Measurements from ENCODE around the gene LMTK3. TPM values are rescaled to one million over a fixed set of nuclear protein-coding genes. Genes with fewer than 3 reads are reported as not detected.

LMTK3 gene
- total and polyA plus RNA-seq, 9 of the 15 experiments (the other 6 are each of a cell fraction or from before 2014, with no cell fraction given), result 0.35 to 12.3 (median 2.0) TPM; not detected in 2

- TF ChIP-seq, protein P1, sequence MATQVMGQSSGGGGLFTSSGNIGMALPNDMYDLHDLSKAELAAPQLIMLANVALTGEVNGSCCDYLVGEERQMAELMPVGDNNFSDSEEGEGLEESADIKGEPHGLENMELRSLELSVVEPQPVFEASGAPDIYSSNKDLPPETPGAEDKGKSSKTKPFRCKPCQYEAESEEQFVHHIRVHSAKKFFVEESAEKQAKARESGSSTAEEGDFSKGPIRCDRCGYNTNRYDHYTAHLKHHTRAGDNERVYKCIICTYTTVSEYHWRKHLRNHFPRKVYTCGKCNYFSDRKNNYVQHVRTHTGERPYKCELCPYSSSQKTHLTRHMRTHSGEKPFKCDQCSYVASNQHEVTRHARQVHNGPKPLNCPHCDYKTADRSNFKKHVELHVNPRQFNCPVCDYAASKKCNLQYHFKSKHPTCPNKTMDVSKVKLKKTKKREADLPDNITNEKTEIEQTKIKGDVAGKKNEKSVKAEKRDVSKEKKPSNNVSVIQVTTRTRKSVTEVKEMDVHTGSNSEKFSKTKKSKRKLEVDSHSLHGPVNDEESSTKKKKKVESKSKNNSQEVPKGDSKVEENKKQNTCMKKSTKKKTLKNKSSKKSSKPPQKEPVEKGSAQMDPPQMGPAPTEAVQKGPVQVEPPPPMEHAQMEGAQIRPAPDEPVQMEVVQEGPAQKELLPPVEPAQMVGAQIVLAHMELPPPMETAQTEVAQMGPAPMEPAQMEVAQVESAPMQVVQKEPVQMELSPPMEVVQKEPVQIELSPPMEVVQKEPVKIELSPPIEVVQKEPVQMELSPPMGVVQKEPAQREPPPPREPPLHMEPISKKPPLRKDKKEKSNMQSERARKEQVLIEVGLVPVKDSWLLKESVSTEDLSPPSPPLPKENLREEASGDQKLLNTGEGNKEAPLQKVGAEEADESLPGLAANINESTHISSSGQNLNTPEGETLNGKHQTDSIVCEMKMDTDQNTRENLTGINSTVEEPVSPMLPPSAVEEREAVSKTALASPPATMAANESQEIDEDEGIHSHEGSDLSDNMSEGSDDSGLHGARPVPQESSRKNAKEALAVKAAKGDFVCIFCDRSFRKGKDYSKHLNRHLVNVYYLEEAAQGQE (IDR thresholded peaks at IDR 0.05; ENCODE audit: borderline replicate concordance), result no peak
- TF ChIP-seq, protein P1 (CRISPR knock-in tag; IDR thresholded peaks at IDR 0.05; ENCODE audit: low read depth), result no peak
- TF ChIP-seq YBX1 (IDR thresholded peaks at IDR 0.05) (no peak), STAT5B (CRISPR knock-in tag; IDR thresholded peaks at IDR 0.05) (no peak), ZNF121 (CRISPR knock-in tag; conservative IDR thresholded peaks at IDR 0.05) (no peak), ATF7 (IDR thresholded peaks at IDR 0.05) (peak; percentile 76; the same call in 1 of the 2 replicates), MITF (IDR thresholded peaks at IDR 0.05) (no peak), ILK (tag; IDR thresholded peaks at IDR 0.05; ENCODE audit: borderline replicate concordance, low read depth) (no peak), ZNF707 (CRISPR knock-in tag; conservative IDR thresholded peaks at IDR 0.05) (no peak), PRMT5 (CRISPR knock-in tag; IDR thresholded peaks at IDR 0.05) (no peak), CCAR2 (IDR thresholded peaks at IDR 0.05; ENCODE audit: low read depth, low read length) (no peak)
- TF ChIP-seq, protein P2, sequence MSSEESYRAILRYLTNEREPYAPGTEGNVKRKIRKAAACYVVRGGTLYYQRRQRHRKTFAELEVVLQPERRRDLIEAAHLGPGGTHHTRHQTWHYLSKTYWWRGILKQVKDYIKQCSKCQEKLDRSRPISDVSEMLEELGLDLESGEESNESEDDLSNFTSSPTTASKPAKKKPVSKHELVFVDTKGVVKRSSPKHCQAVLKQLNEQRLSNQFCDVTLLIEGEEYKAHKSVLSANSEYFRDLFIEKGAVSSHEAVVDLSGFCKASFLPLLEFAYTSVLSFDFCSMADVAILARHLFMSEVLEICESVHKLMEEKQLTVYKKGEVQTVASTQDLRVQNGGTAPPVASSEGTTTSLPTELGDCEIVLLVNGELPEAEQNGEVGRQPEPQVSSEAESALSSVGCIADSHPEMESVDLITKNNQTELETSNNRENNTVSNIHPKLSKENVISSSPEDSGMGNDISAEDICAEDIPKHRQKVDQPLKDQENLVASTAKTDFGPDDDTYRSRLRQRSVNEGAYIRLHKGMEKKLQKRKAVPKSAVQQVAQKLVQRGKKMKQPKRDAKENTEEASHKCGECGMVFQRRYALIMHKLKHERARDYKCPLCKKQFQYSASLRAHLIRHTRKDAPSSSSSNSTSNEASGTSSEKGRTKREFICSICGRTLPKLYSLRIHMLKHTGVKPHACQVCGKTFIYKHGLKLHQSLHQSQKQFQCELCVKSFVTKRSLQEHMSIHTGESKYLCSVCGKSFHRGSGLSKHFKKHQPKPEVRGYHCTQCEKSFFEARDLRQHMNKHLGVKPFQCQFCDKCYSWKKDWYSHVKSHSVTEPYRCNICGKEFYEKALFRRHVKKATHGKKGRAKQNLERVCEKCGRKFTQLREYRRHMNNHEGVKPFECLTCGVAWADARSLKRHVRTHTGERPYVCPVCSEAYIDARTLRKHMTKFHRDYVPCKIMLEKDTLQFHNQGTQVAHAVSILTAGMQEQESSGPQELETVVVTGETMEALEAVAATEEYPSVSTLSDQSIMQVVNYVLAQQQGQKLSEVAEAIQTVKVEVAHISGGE (CRISPR knock-in tag; IDR thresholded peaks at IDR 0.05), result peak in 2 of 3 experiments; percentile 24 to 89; a peak in 2 of 6 replicates
Measured at GRCh38 chr19:48445606-48446481, 65.8 kb downstream of the LMTK3 start, which contains the start of gene GRWD1 (continued).
